ENCODE data around the gene MKNK2.

GRCh38 chr19:2013683-2013961 lies 37.4 kb downstream of the MKNK2 start:
- TF ChIP-seq EZH2 (IDR thresholded peaks at IDR 0.05) (no peak), POLR2AphosphoS5 (IDR thresholded peaks at IDR 0.05; ENCODE audit: borderline replicate concordance, low read depth, low read length) (no peak)

All from SK-N-MC (cell line).